A549 (cell line): Measurements from ENCODE around the gene CXCL14.

Source experiments
- CBX2 ChIP-seq: fragments of 200-600 bp; sonication (generic); IDR thresholded peaks from 2 replicates; pipeline ENCODE4 v1.6.1; 2016; ENCODE audit warnings: low read depth, mild to moderate bottlenecking, borderline replicate concordance
- CEBPB ChIP-seq, 2 experiments: fragments of >200 bp in 1 of 2; sonication (Bioruptor Twin) in 1 of 2; formaldehyde crosslinking in 1 of 2; IDR thresholded peaks; 2 replicates each; pipeline ENCODE4 v1.6.1; 2012 to 2016
- CHD2 ChIP-seq: fragments of 150-350 bp; IDR thresholded peaks from 2 replicates; pipeline ENCODE4 v1.6.1; 2014; ENCODE audit warnings: low read length; ENCODE audit not compliant: partially characterized antibody
- CHD4 ChIP-seq: fragments of 200-600 bp; sonication (generic); IDR thresholded peaks from 2 replicates; pipeline ENCODE4 v1.6.1; 2016; ENCODE audit warnings: antibody characterized with exemption, mild to moderate bottlenecking, borderline replicate concordance
- CTCF ChIP-seq: fragments of >200 bp; sonication (Bioruptor Twin); formaldehyde crosslinking; IDR thresholded peaks from 3 replicates; pipeline ENCODE4 v1.5.1; 2016
- EHMT2 ChIP-seq: fragments of 200-600 bp; sonication (generic); IDR thresholded peaks from 2 replicates; pipeline ENCODE4 v1.6.1; 2016; ENCODE audit warnings: antibody characterized with exemption, low read depth, mild to moderate bottlenecking, moderate library complexity
- EP300 ChIP-seq, 2 experiments: fragments of >200 bp; sonication (Bioruptor Twin); formaldehyde crosslinking; IDR thresholded peaks; 2 replicates in 1 of 2; 3 replicates in 1 of 2; pipeline ENCODE4 v1.6.1; 2016 to 2017
- JUN ChIP-seq, 2 experiments: fragments of >200 bp; sonication (Bioruptor Twin); formaldehyde crosslinking; IDR thresholded peaks; 2 replicates in 1 of 2; 3 replicates in 1 of 2; pipeline ENCODE4 v1.6.1; 2016 to 2017
- MAX ChIP-seq: IDR thresholded peaks from 2 replicates; pipeline ENCODE4 v1.6.1; 2012
- MAZ ChIP-seq: fragments of 150-350 bp; IDR thresholded peaks from 2 replicates; pipeline ENCODE4 v1.6.1; 2014; ENCODE audit warnings: antibody characterized with exemption, low read depth, low read length, borderline replicate concordance
- POLR2A ChIP-seq: IDR thresholded peaks from 2 replicates; pipeline ENCODE4 v1.6.1; 2012; ENCODE audit warnings: mild to moderate bottlenecking, low read length
- RAD21 ChIP-seq, 2 experiments: fragments of >200 bp in 1 of 2; sonication (Bioruptor Twin) in 1 of 2; formaldehyde crosslinking in 1 of 2; IDR thresholded peaks in 1 of 2; conservative IDR thresholded peaks in 1 of 2; 2 replicates in 1 of 2; 3 replicates in 1 of 2; pipeline ENCODE4 v1.6.1; 2012 to 2018; ENCODE audit warnings: inconsistent platforms in 1 of 2
- RNF2 ChIP-seq: fragments of 200-600 bp; sonication (generic); IDR thresholded peaks from 2 replicates; pipeline ENCODE4 v1.6.1; 2016; ENCODE audit warnings: low read depth, mild to moderate bottlenecking, antibody characterized with exemption, moderate library complexity, borderline replicate concordance

GRCh38 chr5:135565266-135565665 is 13.5 kb downstream of the CXCL14 start:
- no peak for TF ChIP-seq MAX
- no peak for TF ChIP-seq CTCF
- TF ChIP-seq CHD2: no peak
- no peak for TF ChIP-seq CEBPB (IDR thresholded peaks at IDR 0.05)
- no peak for TF ChIP-seq CBX2
- TF ChIP-seq POLR2A: no peak
- TF ChIP-seq EP300 (IDR thresholded peaks at IDR 0.05): no peak
- TF ChIP-seq RNF2: no peak
- TF ChIP-seq RAD21 (conservative IDR thresholded peaks at IDR 0.05 in 1 of 2, IDR thresholded peaks at IDR 0.05 in 1 of 2): no peak
- no peak for TF ChIP-seq EHMT2
- TF ChIP-seq JUN (IDR thresholded peaks at IDR 0.05): no peak
- TF ChIP-seq MAZ: no peak
- no peak for TF ChIP-seq CHD4
